D341Med (cell line): Measurements from ENCODE around the gene FOLR2.
"Not testable (repeated sequence)": the region's sequence is repeated elsewhere in the genome, so short reads cannot be mapped to it uniquely, and the experiment has no call there.

ENCODE experiments used
- DNase-seq: peaks from one replicate; pipeline ENCODE4 v3.0.0; 2012; ENCODE audit warnings: low spot score

FOLR2 gene

GRCh38 chr11:72206794-72207193 lies 9.8 kb upstream of the FOLR2 start:
- DNase-seq, result not testable (repeated sequence)

- DNase-seq, result no peak
Observed at GRCh38 chr11:72208281-72208680, 8.3 kb upstream of the FOLR2 start.

- no peak for DNase-seq
Observed at GRCh38 chr11:72209101-72209500, 7.5 kb upstream of the FOLR2 start.

GRCh38 chr11:72217841-72218240 lies 1.2 kb downstream of the FOLR2 start:
- no peak for DNase-seq

- no peak for DNase-seq
Observed at GRCh38 chr11:72218251-72218745, 1.7 kb downstream of the FOLR2 start.

- no peak for DNase-seq
Observed at GRCh38 chr11:72220696-72221363, 4.2 kb downstream of the FOLR2 start.

- no peak for DNase-seq
Observed at GRCh38 chr11:72221386-72222075, 4.9 kb downstream of the FOLR2 start.

- DNase-seq, result no peak
Observed at GRCh38 chr11:72222106-72222891, 5.7 kb downstream of the FOLR2 start.

GRCh38 chr11:72222907-72223614 lies 6.5 kb downstream of the FOLR2 start:
- DNase-seq, result peak; percentile 90

GRCh38 chr11:72223615-72224563 lies 7.3 kb downstream of the FOLR2 start:
- peak; percentile 72 for DNase-seq

- DNase-seq, result peak; percentile 57
Observed at GRCh38 chr11:72224564-72225410, 8.2 kb downstream of the FOLR2 start, which contains the start of gene INPPL1. INPPL1 (plus strand) TSS chr11:72224767; CDS start chr11:72224985, 218 bp downstream.

GRCh38 chr11:72225411-72225951 lies 8.9 kb downstream of the FOLR2 start:
- DNase-seq, result peak; percentile 17

- DNase-seq, result peak; percentile 8
Observed at GRCh38 chr11:72226701-72227100, 10.1 kb downstream of the FOLR2 start.

GRCh38 chr11:72227316-72228228 lies 11.0 kb downstream of the FOLR2 start:
- DNase-seq, result peak; percentile 13

GRCh38 chr11:72228229-72228843 lies 11.7 kb downstream of the FOLR2 start:
- peak; percentile 43 for DNase-seq

- DNase-seq, result no peak
Observed at GRCh38 chr11:72228844-72229231, 12.2 kb downstream of the FOLR2 start.

- DNase-seq, result peak; percentile 8
Observed at GRCh38 chr11:72229336-72229924, 12.8 kb downstream of the FOLR2 start.
